GM18858 (cell line): Measurements from ENCODE around the gene MAP3K2.

Experiments used
- ATAC-seq: cut with Tn5 transposase; IDR thresholded peaks from one replicate; pipeline ENCODE4 v1.9.1; 2021; ENCODE audit not compliant: unreplicated experiment

MAP3K2 gene

GRCh38 chr2:127386246-127386645 lies 1.5 kb downstream of the MAP3K2 start:
- no peak for ATAC-seq

GRCh38 chr2:127384529-127384928 lies 3.2 kb downstream of the MAP3K2 start:
- ATAC-seq: no peak

GRCh38 chr2:127382831-127383230 lies 4.9 kb downstream of the MAP3K2 start:
- no peak for ATAC-seq

GRCh38 chr2:127381762-127382161 lies 6.0 kb downstream of the MAP3K2 start:
- no peak for ATAC-seq

- ATAC-seq: no peak
Observed at GRCh38 chr2:127379712-127380355, 7.9 kb downstream of the MAP3K2 start.

GRCh38 chr2:127378720-127379119 lies 9.1 kb downstream of the MAP3K2 start:
- ATAC-seq: no peak

- ATAC-seq: no peak
Observed at GRCh38 chr2:127377262-127377661, 10.5 kb downstream of the MAP3K2 start.

GRCh38 chr2:127376257-127376656 lies 11.5 kb downstream of the MAP3K2 start:
- ATAC-seq: no peak

- no peak for ATAC-seq
Observed at GRCh38 chr2:127373362-127374083, 14.3 kb downstream of the MAP3K2 start.

- no peak for ATAC-seq
Observed at GRCh38 chr2:127371037-127371436, 16.7 kb downstream of the MAP3K2 start.

- no peak for ATAC-seq
Observed at GRCh38 chr2:127370010-127370409, 17.8 kb downstream of the MAP3K2 start.

GRCh38 chr2:127365211-127365643 lies 22.5 kb downstream of the MAP3K2 start:
- ATAC-seq: no peak

- no peak for ATAC-seq
Observed at GRCh38 chr2:127362971-127363370, 24.8 kb downstream of the MAP3K2 start.

GRCh38 chr2:127361929-127362885 lies 25.6 kb downstream of the MAP3K2 start:
- no peak for ATAC-seq

- no peak for ATAC-seq
Observed at GRCh38 chr2:127360242-127360641, 27.5 kb downstream of the MAP3K2 start.

GRCh38 chr2:127359520-127359919 lies 28.3 kb downstream of the MAP3K2 start:
- ATAC-seq: no peak

- no peak for ATAC-seq
Observed at GRCh38 chr2:127358971-127359370, 28.8 kb downstream of the MAP3K2 start.

GRCh38 chr2:127358044-127358443 lies 29.7 kb downstream of the MAP3K2 start:
- ATAC-seq: no peak

- no peak for ATAC-seq
Observed at GRCh38 chr2:127357591-127357990, 30.2 kb downstream of the MAP3K2 start.

GRCh38 chr2:127356531-127356930 lies 31.2 kb downstream of the MAP3K2 start:
- ATAC-seq: no peak

- ATAC-seq: no peak
Observed at GRCh38 chr2:127355407-127356008, 32.3 kb downstream of the MAP3K2 start.
